ENCODE data around the gene TNFSF9.
"Not testable (repeated sequence)": the region's sequence is repeated elsewhere in the genome, so short reads cannot be mapped to it uniquely, and the experiment has no call there.

Gene TNFSF9

DNA sequence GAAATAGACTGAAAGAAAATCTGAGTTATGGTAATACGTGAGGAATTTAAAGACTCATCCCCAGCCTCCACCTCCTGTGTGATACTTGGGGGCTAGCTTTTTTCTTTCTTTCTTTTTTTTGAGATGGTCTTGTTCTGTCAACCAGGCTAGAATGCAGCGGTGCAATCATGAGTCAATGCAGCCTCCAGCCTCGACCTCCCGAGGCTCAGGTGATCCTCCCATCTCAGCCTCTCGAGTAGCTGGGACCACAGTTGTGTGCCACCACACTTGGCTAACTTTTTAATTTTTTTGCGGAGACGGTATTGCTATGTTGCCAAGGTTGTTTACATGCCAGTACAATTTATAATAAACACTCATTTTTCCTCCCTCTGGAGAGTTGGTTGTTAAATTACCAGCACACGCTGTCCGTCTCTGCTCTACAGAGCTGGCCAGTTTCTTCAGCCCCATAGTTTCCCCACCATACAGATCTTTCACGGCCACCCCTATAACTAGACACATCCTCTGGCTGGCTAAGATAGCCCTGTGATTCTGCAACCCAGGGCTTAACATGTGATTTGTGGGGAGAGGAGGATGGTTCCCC lies 4.8 kb downstream of the TNFSF9 start:
- Mint-ChIP-seq H3K4me3 (no peak overlapping the region), H3K36me3 (peaks cover 2% of the 10 kb centered on the region), H3K27ac (peak overlapping the region; percentile 2), H3K9me3 (ENCODE audit: low read depth) (no peaks in the 10 kb centered on the region), H3K4me1 (ENCODE audit: low read depth) (peaks cover 38% of the 10 kb centered on the region), H3K27me3 (peaks cover 6% of the 10 kb centered on the region)

DNA sequence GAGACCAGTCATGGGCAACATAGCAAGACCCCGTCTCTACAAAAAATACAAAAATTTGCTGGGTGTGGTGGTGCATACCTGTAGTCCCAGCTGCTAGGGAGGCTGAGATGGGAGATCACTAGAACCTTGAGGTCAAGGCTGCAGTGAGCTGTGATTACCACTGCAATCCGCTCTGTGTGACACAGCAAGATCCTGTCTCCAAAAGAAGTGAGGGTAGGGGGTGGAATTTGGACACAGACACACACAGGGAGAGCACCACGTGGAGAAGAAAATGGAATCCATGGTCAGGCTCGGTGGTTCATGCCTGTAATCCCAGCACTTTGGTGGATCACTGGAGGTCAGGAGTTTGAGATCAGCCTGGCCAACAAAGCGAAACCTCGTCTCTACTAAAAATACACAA lies 8.7 kb downstream of the TNFSF9 start:
- Mint-ChIP-seq H3K27me3 (no peaks in the 10 kb centered on the region), H3K36me3 (peaks cover 2% of the 10 kb centered on the region), H3K9me3 (ENCODE audit: low read depth) (no peaks in the 10 kb centered on the region), H3K4me3 (no peak overlapping the region), H3K4me1 (ENCODE audit: low read depth) (peaks cover 21% of the 10 kb centered on the region), H3K27ac (no peak overlapping the region)

DNA sequence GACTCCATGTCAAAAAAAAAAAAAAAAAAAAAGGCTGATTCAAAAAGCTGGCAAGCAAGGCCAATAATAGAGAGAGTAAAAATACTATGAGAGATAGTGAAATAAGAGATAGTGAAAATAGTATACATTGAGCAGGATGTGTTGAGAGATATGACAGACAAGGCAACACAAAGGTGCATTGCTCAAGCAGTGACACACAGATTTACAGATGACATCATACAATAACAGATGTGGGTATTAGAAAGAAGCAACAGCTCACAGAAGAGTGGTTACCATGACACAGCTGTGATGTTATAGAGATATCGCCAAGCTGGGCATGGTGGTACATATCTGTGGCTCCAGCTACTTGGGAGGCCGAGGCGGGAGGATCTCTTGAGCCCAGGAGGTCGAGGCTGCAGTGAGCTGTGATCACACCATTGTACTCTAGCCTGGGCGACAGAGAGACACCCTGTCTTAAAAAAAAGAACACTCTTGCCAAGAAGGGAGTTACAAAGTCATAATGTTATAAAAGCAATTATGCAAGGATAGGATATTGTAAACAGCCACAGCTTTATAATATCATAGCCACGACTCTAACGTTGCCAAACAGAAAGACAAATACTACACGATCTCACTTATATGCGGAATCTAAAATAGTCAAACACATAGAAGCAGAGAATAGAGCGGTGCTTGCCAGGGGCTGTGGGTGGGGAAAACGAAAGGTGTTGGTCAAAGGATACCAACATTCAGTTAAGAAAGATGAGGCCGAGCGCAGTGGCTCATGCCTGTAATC lies 10.3 kb downstream of the TNFSF9 start:
- Mint-ChIP-seq H3K4me3 (no peak overlapping the region), H3K9me3 (ENCODE audit: low read depth) (no peaks in the 10 kb centered on the region), H3K4me1 (ENCODE audit: low read depth) (peaks cover 15% of the 10 kb centered on the region), H3K27ac (no peak overlapping the region), H3K27me3 (no peaks in the 10 kb centered on the region), H3K36me3 (no peaks in the 10 kb centered on the region)

DNA sequence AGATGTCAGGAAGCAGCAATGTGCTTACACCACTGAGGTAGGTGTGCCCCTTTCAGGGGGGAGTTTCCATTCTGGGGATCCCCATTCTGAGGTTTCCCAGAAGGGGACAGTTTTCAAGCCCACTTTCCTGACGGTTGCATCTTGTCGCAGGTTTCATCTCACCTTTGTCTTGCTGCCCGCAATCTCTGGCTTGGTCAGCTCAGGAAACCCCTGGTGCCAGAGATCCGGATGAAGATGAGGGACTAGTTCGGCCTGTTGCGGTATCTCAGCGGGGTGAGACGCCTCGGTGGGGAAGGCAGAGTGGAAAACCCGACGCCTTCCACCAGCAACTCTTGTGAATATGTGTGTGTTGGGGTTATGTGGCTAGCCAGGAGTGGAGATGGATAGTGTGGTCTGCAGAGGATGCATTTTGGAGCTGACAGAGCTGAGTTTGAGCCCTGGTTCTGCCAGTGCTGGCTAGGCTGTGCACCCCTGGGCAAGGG lies 13.1 kb downstream of the TNFSF9 start:
- Mint-ChIP-seq H3K9me3 (ENCODE audit: low read depth) (peaks cover 6% of the 10 kb centered on the region), H3K4me3 (no peak overlapping the region), H3K27me3 (no peaks in the 10 kb centered on the region), H3K4me1 (ENCODE audit: low read depth) (peaks cover 4% of the 10 kb centered on the region), H3K36me3 (no peaks in the 10 kb centered on the region), H3K27ac (no peak overlapping the region)

DNA sequence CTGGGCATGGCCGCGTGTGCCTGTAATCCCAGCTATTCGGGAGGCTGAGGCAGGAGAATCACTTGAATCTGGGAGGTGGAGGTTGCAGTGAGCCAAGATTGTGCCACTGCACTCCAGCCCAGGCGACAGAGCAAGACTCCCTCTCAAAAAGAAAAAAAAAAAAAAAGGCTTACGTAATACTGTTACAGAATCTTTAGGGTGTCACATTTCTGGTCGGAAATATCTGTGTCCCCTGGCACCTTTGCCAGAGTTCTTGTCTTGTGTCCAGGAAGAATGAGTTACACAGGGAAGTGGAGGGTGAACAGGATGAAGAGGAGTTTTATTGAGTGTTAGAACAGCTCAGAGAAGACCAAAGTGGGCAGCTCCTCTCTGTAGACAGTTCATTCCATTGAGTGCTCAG lies 19.9 kb downstream of the TNFSF9 start:
- H3K4me1 Mint-ChIP-seq (ENCODE audit: low read depth), result peaks cover 12% of the 10 kb centered on the region
- not testable (repeated sequence) for H3K9me3 Mint-ChIP-seq (ENCODE audit: low read depth); H3K27ac Mint-ChIP-seq; H3K36me3 Mint-ChIP-seq; H3K4me3 Mint-ChIP-seq; H3K27me3 Mint-ChIP-seq

DNA sequence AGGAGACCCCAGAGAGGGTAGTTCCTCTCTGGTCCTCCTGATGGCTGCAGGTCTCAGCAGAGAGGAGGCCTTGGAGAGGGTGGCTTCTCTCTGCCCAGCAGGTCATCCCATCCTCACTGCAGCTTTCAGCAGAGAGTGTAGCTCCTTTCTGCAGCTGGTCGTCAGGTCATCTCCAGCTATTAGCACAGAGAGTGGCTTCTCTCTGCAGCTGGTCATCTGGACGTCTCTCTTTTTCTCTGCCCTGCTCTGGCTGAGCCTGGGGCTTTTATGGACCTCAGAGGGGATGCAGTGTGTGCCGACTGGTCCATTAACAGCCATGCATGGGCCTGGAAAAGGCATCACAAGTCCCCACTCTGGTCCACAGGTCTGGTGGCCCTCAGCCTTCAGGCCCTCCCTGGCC lies 20.3 kb downstream of the TNFSF9 start:
- Mint-ChIP-seq H3K4me3 (no peak overlapping the region), H3K4me1 (ENCODE audit: low read depth) (peaks cover 12% of the 10 kb centered on the region), H3K27me3 (no peaks in the 10 kb centered on the region), H3K36me3 (no peaks in the 10 kb centered on the region), H3K27ac (no peak overlapping the region), H3K9me3 (ENCODE audit: low read depth) (peaks cover 6% of the 10 kb centered on the region)

DNA sequence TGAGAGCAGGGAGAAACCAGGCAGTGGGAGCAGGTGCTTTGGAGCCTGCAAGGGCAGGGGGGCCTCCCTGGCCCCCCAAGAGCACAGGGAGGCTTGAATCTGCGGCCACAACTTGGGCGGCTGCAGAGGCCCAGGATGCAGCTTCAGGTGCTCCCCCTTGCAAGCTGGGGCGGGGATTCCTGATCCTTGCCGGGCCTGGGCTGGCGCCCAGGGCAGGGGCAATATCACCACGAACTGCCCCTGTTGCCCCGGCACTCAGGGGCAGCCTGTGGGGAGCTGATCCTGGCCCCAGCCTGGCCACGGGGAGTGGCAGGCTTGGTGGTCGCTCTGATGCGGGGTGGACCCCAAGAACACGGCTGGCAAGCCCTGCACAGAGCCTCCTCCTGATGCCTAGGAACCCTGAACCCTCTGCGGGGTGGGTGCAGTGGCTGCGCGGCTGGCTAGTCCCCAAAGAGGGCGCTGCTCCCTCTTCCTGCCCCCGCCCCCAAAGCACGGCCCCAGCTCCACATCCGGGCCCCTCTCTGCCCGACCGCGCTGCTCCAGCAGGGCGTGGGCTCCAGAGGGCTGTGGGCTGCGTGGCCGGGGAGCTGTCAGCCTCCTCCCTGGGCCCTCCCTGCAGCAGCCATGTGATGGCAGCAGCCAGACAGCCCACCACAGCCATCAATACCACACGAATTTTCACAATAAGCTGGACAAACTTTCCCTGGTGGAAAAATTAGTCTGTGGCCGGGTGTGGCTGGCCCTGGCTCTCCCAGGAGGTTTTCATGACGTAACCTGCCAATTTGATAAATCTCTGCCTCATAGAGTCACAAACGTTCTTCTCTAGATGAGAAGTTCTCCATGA lies 21.0 kb downstream of the TNFSF9 start:
- H3K27me3 Mint-ChIP-seq, result no peaks in the 10 kb centered on the region
- peak overlapping the region; percentile 32 for H3K4me3 Mint-ChIP-seq
- H3K36me3 Mint-ChIP-seq, result no peaks in the 10 kb centered on the region
- H3K4me1 Mint-ChIP-seq (ENCODE audit: low read depth), result peaks cover 12% of the 10 kb centered on the region
- no peak overlapping the region for H3K27ac Mint-ChIP-seq
- H3K9me3 Mint-ChIP-seq (ENCODE audit: low read depth), result peaks cover 6% of the 10 kb centered on the region

DNA sequence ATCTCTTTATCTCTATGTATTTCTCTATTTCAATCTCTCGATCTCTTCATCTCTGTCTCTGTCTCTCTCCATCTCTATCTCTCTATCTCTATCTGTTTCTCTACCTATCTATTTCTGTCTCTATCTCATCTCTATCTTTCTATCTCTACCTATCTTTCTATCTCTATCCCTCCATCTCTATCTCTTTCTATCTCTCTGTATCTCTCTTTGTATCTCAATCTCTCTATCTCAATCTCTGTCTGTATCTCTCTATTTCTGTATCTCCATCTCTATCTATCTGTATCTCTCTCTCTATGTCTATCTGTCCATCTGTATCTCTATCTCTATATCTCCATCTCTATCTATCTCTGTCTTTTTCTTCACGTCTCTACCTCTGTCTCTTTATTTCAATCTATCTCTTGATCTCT lies 25.2 kb downstream of the TNFSF9 start:
- H3K9me3 Mint-ChIP-seq (ENCODE audit: low read depth), result no peaks in the 10 kb centered on the region
- H3K27ac Mint-ChIP-seq, result no peak overlapping the region
- H3K4me3 Mint-ChIP-seq, result no peak overlapping the region
- no peaks in the 10 kb centered on the region for H3K27me3 Mint-ChIP-seq
- H3K4me1 Mint-ChIP-seq (ENCODE audit: low read depth), result peaks cover 8% of the 10 kb centered on the region
- H3K36me3 Mint-ChIP-seq, result no peaks in the 10 kb centered on the region

DNA sequence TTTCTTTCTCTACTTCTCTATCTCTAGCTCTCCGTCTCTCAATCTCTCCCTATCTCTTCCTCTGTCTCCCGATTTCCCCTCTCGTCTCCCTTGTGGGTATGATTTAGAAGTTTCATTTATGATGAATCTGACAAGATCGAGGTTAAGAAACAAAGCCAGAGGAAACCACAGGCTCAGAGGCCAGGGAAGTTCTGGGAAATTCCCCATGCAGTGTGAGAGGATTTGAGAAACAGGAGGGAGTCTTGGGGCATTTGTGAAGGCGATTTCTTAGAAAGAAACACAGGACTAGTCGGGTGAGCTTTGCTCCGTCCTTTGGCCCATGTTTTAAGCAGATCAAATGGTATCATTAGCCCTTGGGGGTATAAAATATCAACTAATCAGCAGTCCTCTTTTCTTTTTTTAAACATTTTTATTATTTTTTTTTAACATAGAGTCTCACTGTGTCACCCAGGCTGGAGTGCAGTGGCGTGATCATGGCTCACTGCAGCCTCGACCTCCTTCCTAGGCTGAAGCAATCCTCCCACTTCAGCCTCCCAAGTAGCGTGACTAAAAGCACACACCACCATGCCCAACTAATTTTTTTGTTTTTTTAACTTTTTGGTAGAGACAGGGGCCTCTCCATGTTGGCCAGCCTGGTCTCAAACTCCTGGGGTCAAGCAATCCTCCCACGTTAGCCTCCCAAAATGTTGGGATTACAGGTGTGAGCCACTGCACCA lies 25.8 kb downstream of the TNFSF9 start:
- no peak overlapping the region for H3K4me3 Mint-ChIP-seq
- peaks cover 8% of the 10 kb centered on the region for H3K4me1 Mint-ChIP-seq (ENCODE audit: low read depth)
- H3K27ac Mint-ChIP-seq, result no peak overlapping the region
- H3K9me3 Mint-ChIP-seq (ENCODE audit: low read depth), result no peaks in the 10 kb centered on the region
- no peaks in the 10 kb centered on the region for H3K36me3 Mint-ChIP-seq
- H3K27me3 Mint-ChIP-seq, result no peaks in the 10 kb centered on the region

DNA sequence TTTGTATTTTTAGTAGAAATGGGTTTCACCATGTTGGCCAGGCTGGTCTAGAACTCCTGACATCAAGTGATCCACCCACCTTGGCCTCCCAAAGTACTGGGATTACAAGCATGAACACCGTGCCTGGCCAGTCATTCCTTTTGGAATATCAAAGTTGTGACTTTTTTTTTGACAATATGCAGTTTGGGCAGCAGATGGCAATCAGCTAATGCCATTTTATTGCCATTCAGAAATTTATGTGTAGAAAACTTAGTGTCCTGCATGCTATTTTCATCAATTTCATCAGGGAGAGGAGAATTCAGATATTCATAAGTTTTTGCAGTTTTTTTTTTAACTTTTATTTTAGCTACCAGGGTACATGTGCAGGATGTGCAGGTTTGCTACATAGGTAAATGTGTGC lies 31.6 kb downstream of the TNFSF9 start:
- not testable (repeated sequence) for H3K9me3 Mint-ChIP-seq (ENCODE audit: low read depth); H3K36me3 Mint-ChIP-seq; H3K4me1 Mint-ChIP-seq (ENCODE audit: low read depth); H3K27ac Mint-ChIP-seq; H3K27me3 Mint-ChIP-seq; H3K4me3 Mint-ChIP-seq

DNA sequence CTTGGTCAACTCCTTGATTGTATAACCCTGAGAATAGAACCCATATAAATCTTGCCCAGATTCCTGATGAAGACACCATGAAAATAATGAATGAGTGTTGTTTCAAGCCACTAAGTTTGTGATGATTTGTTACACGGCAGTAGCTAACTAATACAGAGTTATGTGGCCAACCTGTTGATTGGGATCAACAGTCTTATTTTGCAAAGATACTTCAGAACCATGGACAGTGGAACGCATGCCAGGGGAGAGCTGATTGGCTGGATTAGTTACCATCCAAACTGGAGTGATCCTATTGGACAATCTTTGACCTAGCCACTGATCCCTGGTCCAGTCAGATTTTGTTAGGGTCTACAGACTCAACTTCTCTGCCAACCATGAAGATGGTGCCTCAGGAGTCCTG lies 33.6 kb downstream of the TNFSF9 start:
- H3K4me3 Mint-ChIP-seq, result no peak overlapping the region
- H3K9me3 Mint-ChIP-seq (ENCODE audit: low read depth), result no peaks in the 10 kb centered on the region

DNA sequence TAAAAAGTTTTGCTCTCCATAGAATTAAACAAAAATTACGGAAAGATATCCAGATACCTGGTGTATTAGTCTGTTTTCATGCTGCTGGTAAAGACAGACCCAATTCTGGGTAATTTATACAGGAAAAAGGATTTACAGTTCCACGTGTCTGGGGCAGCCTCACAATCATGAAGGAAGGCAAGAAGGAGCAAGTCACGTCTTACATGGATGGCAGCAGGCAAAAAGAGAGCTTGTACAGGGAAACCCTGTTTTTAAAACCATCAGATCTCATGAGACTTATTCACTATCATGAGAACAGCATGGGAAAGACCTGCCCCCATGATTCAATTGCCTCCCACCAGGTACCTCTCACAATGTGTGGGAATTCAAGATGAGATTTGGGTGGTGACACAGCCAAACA lies 35.9 kb downstream of the TNFSF9 start:
- not testable (repeated sequence) for H3K4me3 Mint-ChIP-seq

More for the DNA sequence above, 33.6 kb downstream of the TNFSF9 start:
- H3K4me1 Mint-ChIP-seq (ENCODE audit: low read depth), result no peaks in the 10 kb centered on the region
- no peaks in the 10 kb centered on the region for H3K36me3 Mint-ChIP-seq
- peaks cover 5% of the 10 kb centered on the region for H3K27me3 Mint-ChIP-seq
- no peak overlapping the region for H3K27ac Mint-ChIP-seq

DNA sequence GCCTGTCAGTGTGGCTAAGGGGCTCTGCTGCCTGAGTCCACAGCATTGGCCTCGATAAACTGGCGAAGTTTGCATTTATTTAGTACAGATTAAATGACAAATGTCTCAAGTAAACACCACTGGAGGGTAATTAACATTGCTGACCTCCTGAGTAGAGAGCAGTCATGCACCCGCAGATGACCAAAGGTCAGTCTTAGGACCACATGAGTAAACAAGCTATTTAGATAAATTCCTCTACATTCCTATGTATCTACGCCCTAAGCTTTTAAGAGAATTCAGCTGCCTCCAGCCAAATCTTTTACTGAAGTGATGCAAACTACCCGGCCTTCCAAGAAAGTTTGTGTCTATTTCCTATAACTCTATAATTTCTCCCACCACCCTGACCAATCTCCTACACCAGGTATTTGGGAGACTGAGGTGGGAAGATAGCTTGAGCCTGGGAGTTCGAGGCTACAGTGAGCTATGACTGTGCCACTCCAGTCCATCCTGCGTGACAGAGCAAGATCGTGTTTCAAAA lies 37.2 kb downstream of the TNFSF9 start:
- peaks cover 4% of the 10 kb centered on the region for H3K9me3 Mint-ChIP-seq (ENCODE audit: low read depth)
- no peaks in the 10 kb centered on the region for H3K4me1 Mint-ChIP-seq (ENCODE audit: low read depth)
- peaks cover 13% of the 10 kb centered on the region for H3K27me3 Mint-ChIP-seq
- no peak overlapping the region for H3K4me3 Mint-ChIP-seq
- no peaks in the 10 kb centered on the region for H3K36me3 Mint-ChIP-seq
- no peak overlapping the region for H3K27ac Mint-ChIP-seq

More for the DNA sequence above, 35.9 kb downstream of the TNFSF9 start:
- H3K36me3 Mint-ChIP-seq; H3K9me3 Mint-ChIP-seq (ENCODE audit: low read depth); H3K27ac Mint-ChIP-seq; H3K4me1 Mint-ChIP-seq (ENCODE audit: low read depth): not testable (repeated sequence)
- peaks cover 16% of the 10 kb centered on the region for H3K27me3 Mint-ChIP-seq

DNA sequence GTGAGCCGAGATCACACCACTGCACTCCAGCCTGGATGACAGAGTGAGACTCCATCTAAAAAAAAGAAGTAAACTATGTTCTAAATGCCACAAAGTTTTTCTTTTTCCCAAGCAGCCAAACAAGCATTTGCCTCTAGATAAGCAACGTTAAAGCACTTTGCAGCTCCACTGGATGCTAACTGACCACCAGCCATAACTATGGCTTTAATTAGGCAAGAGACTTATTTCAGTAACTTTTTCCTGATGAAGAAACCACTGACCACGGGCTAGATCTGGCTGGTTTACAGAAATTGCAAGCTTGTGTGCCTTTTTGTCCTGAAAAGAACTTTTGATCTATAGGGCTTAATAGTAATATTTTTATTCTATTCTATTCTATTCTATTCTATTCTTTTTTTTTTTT lies 38.0 kb downstream of the TNFSF9 start:
- Mint-ChIP-seq H3K27ac (no peak overlapping the region), H3K27me3 (peaks cover 13% of the 10 kb centered on the region), H3K4me1 (ENCODE audit: low read depth) (no peaks in the 10 kb centered on the region), H3K36me3 (no peaks in the 10 kb centered on the region), H3K9me3 (ENCODE audit: low read depth) (peaks cover 4% of the 10 kb centered on the region), H3K4me3 (no peak overlapping the region)

Data from activated naive CD8-positive, alpha-beta T cell (primary cell).